ENCODE measurements around the gene IFNA17. TPM values are rescaled to one million over a fixed set of nuclear protein-coding genes. Genes with fewer than 3 reads are reported as not detected.
"Not testable (repeated sequence)": the region's sequence is repeated elsewhere in the genome, so short reads cannot be mapped to it uniquely, and the experiment has no call there.

Gene IFNA17
- total RNA-seq (2014; rRNA removed; shearing (Covaris generic)) = not detected in 2 replicates

DNA sequence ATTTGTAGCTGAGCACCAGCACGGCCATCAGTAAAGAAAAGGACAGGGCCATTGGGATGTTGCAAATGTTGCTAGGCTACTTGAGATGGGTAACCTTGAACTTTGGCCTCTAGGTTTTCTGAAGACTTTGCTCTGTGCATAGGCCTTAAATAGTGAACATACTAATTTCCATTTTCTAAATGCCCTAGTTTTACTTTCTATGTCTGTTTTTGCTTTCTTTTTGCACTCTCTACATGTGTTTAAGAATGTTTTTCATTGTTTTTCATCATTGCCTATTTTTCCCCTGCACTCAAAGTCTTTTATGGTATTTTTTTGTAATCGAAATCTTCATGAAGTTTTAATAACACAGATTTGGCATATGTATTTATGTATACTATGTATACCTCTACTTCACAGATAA lies at the start of gene IFNA17:
Gene IFNA17, minus strand, starts transcription at position 101 of the 400 bp plus-strand sequence. Its CDS starts 49 bp downstream, at position 52.
- no peak within 1 kb of the TSS for H3K27ac ChIP-seq
- H3K4me3 ChIP-seq = no peak within 1 kb of the TSS
- H3K27me3 ChIP-seq (replicated peaks) = no peaks in the 10 kb centered on the region
- no peak for DNase-seq (ENCODE audit: low read depth in 1 of 2, low spot score in 2 of 2)
- H3K36me3 ChIP-seq = no peaks in the 10 kb centered on the region
- no peaks in the 10 kb centered on the region for H3K4me1 ChIP-seq (replicated peaks)
- no peaks in the 10 kb centered on the region for H3K9me3 ChIP-seq (replicated peaks)

DNA sequence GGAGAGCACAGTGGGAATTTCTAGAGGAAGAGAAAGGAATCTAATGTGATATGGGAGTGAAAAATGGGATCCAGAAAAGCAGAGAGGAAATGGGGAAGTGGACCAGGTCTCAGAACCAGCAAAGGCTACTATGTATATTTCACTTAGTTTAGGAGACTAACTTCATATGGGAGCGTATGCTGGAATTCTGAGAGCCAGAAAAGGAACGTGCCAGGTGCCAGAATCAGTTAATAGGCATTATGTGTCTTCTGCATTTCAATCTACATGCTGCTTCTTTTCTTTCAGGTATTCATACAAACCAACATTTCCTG lies 40.3 kb upstream of the IFNA17 start:
- DNase-seq (ENCODE audit: low read depth in 1 of 2, low spot score in 2 of 2) = no peak
- Histone ChIP-seq H3K27ac (no peak overlapping the region), H3K9me3 (replicated peaks) (no peaks in the 10 kb centered on the region), H3K4me3 (no peak overlapping the region), H3K27me3 (replicated peaks) (no peaks in the 10 kb centered on the region), H3K36me3 (no peaks in the 10 kb centered on the region), H3K4me1 (replicated peaks) (no peaks in the 10 kb centered on the region)

DNA sequence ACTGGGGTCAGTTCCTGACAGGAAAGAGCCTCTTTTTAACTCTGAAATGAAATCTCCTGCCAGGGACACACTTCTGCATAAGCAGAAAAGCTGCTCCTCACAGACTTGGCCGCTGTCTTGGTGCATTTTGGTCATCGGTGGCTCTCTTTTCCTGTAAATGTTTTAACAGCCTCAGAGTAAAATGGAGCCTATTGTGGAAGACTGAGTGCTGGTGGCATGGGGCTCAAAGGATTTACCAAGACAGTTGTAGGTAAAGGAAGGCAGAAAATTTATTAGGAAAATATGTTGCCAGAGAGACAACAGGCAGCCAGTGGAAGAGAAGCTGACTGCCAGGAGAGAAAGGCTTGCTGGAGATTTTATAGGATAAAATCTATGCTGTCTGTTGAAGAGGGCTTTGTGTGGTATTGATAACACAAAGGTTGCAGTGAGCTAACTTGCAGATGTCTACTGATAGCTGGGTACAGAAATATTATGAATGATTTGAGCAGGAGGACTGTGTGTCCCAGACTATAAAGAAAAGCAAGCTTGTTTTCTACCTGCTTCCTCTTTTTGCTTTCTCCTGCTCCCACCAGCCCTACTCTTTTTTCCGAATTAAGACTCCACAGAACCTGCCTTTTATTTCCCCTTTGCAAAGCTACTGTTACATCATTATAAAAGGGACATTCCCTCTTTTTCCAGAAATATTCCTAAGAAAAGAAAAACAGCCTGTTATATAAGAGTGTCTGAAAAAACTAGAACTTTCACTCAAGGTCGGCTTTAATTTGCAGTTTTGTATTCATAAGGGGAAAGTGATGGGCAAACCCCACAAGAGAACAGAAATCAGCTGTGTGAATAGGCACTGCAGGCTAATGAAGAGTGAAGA lies 39.7 kb upstream of the IFNA17 start:
- no peaks in the 10 kb centered on the region for H3K36me3 ChIP-seq
- H3K4me1 ChIP-seq (replicated peaks) = no peaks in the 10 kb centered on the region
- no peak overlapping the region for H3K27ac ChIP-seq
- H3K4me3 ChIP-seq = no peak overlapping the region
- no peaks in the 10 kb centered on the region for H3K27me3 ChIP-seq (replicated peaks)
- DNase-seq (ENCODE audit: low read depth in 1 of 2, low spot score in 2 of 2) = no peak
- H3K9me3 ChIP-seq (replicated peaks) = no peaks in the 10 kb centered on the region

DNA sequence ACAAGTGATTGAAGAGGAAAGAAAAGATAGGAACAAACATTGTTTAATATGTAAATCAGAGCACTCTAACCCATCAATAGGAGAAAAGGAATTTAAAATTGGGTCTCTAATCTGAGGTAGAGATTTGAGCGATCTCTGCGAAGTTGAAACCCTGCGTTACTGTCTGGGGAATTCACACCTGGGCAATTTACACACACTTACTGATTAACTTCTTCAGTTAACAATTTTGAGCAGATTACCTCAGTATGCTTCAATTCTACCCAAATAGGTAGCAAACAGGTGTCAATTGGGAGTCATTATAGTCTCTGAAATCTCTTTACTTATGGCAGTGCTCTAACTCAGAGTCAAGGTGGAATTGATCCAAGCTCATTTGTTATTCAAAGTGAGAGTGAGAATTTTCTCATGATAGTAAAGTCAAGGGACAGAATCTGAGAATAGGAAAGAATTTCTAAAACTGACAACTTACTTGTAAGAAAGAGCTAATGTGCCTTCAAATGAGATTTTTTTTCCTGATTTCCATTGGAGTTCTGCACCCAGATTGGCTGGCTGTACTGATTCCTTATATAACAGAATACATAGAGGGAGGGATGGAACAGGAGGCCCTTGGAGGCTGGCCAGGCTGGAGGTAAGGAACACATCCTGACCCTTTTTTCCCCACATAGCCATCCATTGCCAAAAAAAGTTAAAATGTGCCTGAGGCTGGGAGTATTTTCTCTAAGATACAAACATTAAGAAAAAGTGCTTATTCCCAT lies 38.9 kb upstream of the IFNA17 start:
- no peaks in the 10 kb centered on the region for H3K27me3 ChIP-seq (replicated peaks)
- no peak overlapping the region for H3K27ac ChIP-seq
- H3K4me3 ChIP-seq = no peak overlapping the region
- H3K9me3 ChIP-seq (replicated peaks) = no peaks in the 10 kb centered on the region
- no peaks in the 10 kb centered on the region for H3K36me3 ChIP-seq
- DNase-seq (ENCODE audit: low read depth in 1 of 2, low spot score in 2 of 2) = no peak
- H3K4me1 ChIP-seq (replicated peaks) = no peaks in the 10 kb centered on the region

DNA sequence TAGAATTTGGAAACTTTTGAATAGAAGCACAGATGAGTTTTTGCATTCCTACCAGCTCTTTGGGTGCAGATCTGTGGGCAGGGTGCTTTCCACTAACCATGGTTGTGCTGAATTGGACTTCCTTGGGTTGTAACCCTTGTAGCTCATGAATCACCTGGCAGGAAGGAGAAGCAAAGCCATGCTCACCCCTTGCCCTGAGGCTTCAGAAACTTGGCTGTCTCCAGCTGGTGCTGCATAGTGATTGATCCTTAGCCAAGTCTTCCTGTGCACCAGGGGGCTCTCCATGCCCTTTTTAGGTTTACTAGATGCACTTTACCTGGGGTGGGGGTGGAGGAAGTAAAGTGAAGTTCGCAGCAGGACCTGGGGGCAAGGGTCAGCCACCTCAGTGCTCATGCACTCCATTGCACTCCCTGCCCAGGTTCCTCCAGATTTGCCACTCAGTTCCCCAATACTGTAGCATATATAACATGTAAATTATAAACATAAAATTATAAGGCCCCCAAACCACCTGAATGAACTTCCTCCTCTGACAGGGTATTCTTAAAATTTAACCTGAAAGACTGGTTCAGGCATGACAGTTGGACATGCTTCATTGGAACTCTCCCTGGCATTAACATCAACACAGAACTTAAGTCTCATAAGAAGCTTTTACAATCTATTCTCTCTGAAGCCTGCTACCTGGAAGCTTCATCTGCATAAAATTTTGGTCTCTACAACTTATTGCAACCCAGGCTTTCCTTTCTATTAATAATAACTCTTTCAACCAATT lies 37.6 kb upstream of the IFNA17 start:
- Histone ChIP-seq H3K36me3 (no peaks in the 10 kb centered on the region), H3K27me3 (replicated peaks) (no peaks in the 10 kb centered on the region), H3K9me3 (replicated peaks) (no peaks in the 10 kb centered on the region), H3K27ac (no peak overlapping the region), H3K4me1 (replicated peaks) (no peaks in the 10 kb centered on the region), H3K4me3 (no peak overlapping the region)
- DNase-seq (ENCODE audit: low read depth in 1 of 2, low spot score in 2 of 2) = no peak

DNA sequence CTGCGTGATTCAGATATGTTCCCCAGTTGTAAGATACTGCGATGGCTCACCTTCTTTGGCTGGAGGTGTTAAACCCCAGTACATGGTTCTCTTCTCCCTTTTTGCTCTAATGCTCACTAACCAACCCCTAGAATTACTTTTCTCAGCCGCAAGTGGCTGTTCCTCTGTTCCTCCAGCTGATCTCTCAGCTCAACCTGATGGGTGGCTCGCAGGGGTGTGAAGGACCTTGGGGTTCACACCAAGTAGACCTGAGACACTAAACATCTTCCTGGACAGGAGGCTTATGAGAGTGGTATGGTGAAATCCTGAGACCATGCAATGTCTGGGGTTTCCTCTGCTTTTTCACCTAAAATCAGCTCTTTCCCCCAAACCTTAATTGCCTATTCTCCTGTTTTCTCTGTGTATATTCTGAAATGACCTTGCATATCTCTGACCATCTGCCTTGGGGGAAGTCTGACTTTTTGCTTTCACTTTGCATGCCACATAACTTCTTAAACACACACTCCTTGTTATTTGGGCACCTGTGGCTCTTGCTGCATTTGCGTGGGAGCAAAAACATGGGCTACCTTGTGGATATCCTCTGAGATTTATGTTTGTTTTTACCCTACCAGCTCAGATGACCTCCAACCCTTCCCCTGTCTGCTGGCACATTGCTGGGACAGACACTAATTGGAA lies 27.7 kb upstream of the IFNA17 start:
- Histone ChIP-seq H3K27ac (no peak overlapping the region), H3K27me3 (replicated peaks) (no peaks in the 10 kb centered on the region), H3K4me3 (no peak overlapping the region), H3K4me1 (replicated peaks) (no peaks in the 10 kb centered on the region), H3K9me3 (replicated peaks) (no peaks in the 10 kb centered on the region), H3K36me3 (no peaks in the 10 kb centered on the region)
- DNase-seq (ENCODE audit: low read depth in 1 of 2, low spot score in 2 of 2) = no peak

DNA sequence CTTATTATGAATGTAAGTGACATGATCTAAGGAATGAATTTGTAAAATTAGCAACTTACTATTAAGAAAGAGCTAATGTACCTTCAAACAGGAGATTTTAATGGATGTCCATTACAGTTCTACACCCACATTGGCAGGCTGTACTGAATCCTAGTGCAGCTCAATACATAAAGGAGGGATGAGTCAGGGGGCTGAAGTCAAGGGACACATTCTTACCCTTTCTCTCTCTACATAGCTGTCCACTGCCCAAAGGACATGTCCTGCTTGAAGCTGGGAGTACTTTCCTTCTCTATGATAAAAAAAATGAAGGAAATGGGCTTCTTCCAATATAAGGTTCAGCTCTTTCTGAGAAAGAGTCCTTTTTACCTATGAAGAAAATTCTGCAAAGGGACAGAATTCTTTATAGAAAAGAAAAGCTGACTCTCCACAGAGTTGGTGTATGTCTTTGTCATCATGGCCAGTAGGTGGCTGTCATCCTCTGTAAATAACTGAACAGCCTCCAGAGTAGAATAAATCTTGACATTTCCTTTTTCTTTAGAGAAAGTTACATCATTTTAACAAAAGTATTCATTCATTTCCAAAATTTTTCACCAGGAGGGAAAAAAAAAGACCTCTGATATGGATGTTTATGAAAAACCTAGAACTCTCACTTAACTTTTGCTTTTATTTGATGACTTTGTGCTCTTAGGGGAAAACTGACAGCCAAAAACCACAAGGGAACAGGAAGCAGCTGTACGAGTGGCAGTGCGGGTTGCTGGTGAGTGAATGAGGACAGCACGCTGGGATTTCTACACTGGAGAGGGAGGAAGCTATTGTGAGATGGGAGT lies 24.9 kb upstream of the IFNA17 start:
- peak in 1 of 2 experiments; percentile 2 for DNase-seq (ENCODE audit: low read depth in 1 of 2, low spot score in 2 of 2)
- Histone ChIP-seq H3K27me3 (replicated peaks) (no peaks in the 10 kb centered on the region), H3K9me3 (replicated peaks) (no peaks in the 10 kb centered on the region), H3K4me1 (replicated peaks) (no peaks in the 10 kb centered on the region), H3K27ac (no peak overlapping the region), H3K4me3 (no peak overlapping the region), H3K36me3 (no peaks in the 10 kb centered on the region)

DNA sequence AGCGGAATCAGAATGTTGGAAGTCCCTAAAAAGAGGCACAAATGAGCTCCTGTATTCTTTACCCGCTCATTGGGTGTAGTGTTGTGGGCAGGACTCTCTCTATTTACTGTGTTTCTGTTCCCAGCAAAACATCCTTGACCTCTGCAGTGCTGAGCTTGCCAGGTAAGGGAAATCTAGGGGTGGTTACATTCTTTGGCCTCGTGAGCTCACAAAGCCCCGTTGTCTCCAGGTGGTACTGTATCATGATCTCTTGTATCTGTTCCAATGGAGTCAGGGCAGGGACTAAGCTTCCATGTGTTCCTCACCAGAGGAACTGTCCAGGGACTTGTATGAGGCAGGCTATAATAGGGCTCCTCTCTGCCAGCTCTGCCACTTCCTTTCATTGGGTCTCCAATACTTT lies 23.6 kb upstream of the IFNA17 start:
- Histone ChIP-seq H3K36me3 (no peaks in the 10 kb centered on the region), H3K27ac (no peak overlapping the region), H3K4me1 (replicated peaks) (no peaks in the 10 kb centered on the region), H3K4me3 (no peak overlapping the region), H3K9me3 (replicated peaks) (no peaks in the 10 kb centered on the region), H3K27me3 (replicated peaks) (no peaks in the 10 kb centered on the region)
- no peak for DNase-seq (ENCODE audit: low read depth in 1 of 2, low spot score in 2 of 2)

DNA sequence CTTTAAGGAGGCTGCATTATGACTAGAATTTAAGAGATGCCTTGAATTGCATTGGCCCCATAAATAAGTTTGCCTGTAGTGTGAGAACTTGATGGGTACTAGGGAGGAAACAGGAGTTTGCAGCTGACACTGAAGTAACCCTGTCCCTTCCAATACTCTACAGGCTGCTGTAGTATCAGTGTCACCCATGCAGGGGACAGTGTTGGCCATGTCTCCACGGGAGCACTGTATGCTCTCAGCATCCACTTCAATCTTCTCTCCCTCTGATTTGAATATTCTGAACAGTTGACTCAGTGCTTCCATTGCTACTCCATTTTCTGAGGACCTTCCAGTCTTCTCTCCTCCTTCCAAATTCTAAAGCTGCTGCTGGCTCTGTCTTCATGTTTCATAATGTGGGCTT lies 23.2 kb upstream of the IFNA17 start:
- Histone ChIP-seq H3K27ac (no peak overlapping the region), H3K4me3 (no peak overlapping the region), H3K9me3 (replicated peaks) (no peaks in the 10 kb centered on the region), H3K36me3 (no peaks in the 10 kb centered on the region), H3K4me1 (replicated peaks) (no peaks in the 10 kb centered on the region), H3K27me3 (replicated peaks) (no peaks in the 10 kb centered on the region)
- DNase-seq (ENCODE audit: low read depth in 1 of 2, low spot score in 2 of 2) = no peak

DNA sequence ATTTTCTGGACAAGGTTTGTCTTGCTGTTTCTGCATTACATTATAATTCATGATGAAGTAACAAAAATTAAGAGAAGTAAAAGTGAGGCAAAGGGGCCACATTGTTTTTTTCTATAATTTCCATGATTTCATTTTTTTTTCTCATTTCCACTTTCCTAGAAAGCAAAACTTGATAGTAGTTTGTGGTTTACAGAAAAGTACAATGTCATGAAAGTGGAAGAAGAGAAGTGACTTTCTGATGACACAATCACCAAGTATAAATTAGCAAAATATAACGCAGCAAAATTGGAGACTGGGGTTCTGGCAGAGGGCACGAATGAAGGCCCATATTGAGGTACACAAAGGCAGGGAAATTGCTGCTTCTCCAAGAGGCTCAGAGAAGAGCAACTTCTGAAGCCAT lies 16.8 kb upstream of the IFNA17 start:
- Histone ChIP-seq H3K9me3 (replicated peaks) (no peaks in the 10 kb centered on the region), H3K36me3 (no peaks in the 10 kb centered on the region), H3K4me3 (no peak overlapping the region), H3K4me1 (replicated peaks) (no peaks in the 10 kb centered on the region), H3K27ac (no peak overlapping the region), H3K27me3 (replicated peaks) (no peaks in the 10 kb centered on the region)
- no peak for DNase-seq (ENCODE audit: low read depth in 1 of 2, low spot score in 2 of 2)

DNA sequence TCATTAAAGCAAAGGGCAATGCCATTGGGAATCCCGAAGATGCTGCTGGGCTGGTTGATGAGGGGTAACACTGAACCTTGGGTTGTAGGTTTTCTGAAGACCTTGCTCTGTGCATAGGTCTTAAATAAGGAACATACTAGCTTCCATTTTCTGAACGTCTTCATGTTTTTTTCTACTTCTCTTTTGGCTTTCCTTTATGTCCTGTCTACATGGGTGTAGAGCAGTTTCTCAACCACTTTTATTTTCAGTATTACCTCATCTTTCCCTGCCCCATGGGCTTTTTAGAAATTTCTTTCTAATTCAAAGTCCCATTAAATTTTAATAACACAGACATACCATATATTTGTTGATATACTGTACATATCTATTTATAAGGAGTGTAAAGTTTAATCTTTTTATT lies 11.9 kb upstream of the IFNA17 start, which contains the start of gene IFNA14:
Gene IFNA14, minus strand, starts transcription at position 95 of the 400 bp plus-strand sequence. Its CDS starts 70 bp downstream, at position 25.
- Histone ChIP-seq H3K27ac (no peak within 1 kb of the TSS), H3K4me3 (no peak within 1 kb of the TSS), H3K9me3 (replicated peaks) (no peaks in the 10 kb centered on the region), H3K4me1 (replicated peaks) (no peaks in the 10 kb centered on the region), H3K36me3 (no peaks in the 10 kb centered on the region), H3K27me3 (replicated peaks) (no peaks in the 10 kb centered on the region)
- DNase-seq (ENCODE audit: low read depth in 1 of 2, low spot score in 2 of 2) = no peak

DNA sequence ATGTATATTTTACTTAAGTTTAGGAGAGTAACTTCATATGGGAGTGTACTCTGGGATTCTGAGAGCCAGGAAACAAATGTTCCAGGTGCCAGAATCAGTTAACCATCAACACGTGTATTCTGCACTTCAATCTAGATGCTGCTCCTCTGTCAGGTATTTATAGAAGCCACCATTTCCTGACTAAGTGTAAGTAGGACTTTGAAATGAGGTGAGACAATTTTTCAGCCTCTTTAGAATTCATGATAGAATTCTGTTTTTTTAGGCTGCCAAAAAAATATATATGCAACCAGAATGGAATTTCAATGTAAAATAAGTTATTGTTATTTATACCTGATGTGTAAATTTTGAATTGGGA lies 8.3 kb upstream of the IFNA17 start:
- not testable (repeated sequence) for H3K4me3 ChIP-seq; H3K27me3 ChIP-seq (replicated peaks); H3K9me3 ChIP-seq (replicated peaks); H3K4me1 ChIP-seq (replicated peaks); H3K36me3 ChIP-seq; DNase-seq (ENCODE audit: low read depth in 1 of 2, low spot score in 2 of 2); H3K27ac ChIP-seq

All from SJSA1 (cell line).